ENCODE data around the gene DEFB119. TPM values are rescaled to one million over a fixed set of nuclear protein-coding genes. Genes with fewer than 3 reads are reported as not detected.
"Not testable (repeated sequence)": the region's sequence is repeated elsewhere in the genome, so short reads cannot be mapped to it uniquely, and the experiment has no call there.

Gene DEFB119
- total RNA-seq = not detected in 2 replicates

GRCh38 chr20:31390490-31390889, at the start of gene DEFB119:
TSS of gene DEFB119 (minus strand) at chr20:31390590. CDS start at chr20:31390483, 107 bp downstream.
- intact Hi-C loops (cut with micrococcal nuclease) = no loop called here

DNA sequence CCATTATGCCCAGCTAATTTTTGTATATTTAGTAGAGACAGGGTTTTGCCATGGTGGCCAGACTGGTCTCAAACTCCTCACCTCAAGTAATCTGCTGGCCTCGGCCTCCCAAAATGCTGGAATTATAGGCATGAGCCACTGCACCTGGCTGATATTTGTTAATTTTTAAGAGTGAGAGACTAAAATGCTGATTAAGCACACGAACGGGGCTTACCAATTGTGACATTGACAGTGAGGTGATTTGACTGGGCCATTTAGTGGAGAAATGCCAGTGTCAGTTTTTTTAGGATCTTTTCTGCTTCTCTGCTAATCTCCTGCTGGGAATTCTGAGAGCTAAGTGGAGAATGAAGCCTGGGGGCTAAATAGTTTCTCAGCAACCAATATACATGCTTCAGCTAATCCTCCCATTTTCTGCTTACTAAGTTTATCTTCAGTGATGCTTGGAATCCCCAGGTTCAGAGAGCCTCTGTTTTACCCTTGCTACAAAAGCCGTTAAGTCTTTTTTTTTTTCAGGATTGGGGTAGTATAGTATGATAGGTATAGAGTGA, 40.3 kb upstream of the DEFB119 start:
- intact Hi-C loops (cut with micrococcal nuclease) = no loop called here

DNA sequence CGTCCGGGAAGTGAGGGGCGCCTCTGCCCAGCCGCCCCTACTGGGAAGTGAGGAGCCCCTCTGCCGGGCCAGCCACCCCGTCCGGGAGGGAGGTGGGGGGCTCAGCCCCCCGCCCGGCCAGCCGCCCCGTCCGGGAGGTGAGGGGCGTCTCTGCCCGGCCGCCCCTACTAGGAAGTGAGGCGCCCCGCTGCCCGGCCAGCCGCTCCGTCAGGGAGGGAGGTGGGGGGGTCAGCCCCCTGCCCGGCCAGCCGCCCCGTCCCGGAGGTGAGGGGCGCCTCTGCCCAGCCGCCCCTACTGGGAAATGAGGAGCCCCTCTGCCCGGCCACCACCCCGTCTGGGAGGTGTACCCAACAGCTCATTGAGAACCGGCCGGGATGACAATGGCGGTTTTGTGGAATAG, 37.2 kb upstream of the DEFB119 start:
- intact Hi-C loops (cut with micrococcal nuclease) = not testable (repeated sequence)

DNA sequence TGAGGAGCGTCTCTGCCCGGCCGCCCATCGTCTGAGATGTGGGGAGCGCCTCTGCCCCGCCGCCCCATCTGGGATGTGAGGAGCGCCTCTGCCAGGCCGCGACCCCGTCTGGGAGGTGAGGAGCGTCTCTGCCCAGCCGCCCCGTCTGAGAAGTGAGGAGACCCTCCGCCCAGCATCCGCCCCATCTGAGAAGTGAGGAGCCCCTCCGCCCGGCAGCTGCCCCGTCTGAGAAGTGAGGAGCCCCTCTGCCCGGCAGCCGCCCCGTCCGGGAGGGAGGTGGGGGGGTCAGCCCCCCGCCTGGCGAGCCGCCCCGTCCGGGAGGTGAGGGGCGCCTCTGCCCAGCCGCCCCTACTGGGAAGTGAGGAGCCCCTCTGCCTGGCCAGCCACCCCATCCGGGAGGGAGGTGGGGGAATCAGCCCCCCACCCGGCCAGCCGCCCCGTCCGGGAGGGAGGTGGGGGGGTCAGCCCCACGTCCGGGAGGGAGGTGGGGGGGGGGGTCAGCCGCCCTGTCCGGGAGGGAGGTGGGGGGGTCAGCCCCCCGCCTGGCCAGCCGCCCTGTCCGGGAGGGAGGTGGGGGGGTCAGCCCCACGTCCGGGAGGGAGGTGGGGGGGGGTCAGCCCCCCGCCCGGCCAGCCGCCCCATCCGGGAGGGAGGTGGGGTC, 36.6 kb upstream of the DEFB119 start:
- intact Hi-C loops (cut with micrococcal nuclease) = not testable (repeated sequence)

DNA sequence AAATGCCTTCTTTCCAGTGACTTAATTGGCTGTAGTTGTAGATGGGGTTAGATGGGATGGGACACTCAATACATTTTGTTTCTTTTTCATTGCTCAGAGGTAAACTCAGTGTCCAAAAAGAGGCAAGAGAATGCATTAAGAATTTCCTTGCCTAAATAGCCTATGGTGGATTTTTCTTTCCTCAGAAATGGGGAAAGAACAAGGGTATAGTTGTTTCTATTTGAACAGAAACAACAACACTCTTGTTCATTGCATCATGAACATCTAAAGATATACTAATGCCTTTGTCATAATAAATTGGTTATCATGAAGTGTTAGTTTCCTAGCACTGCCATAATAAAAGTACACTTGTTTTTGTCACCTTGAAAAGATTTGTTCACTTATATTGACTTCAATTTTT, 35.4 kb upstream of the DEFB119 start:
- intact Hi-C loops (cut with micrococcal nuclease) = no loop called here

- intact Hi-C loops (cut with micrococcal nuclease) = no loop called here
Observed at GRCh38 chr20:31418307-31418706, 27.9 kb upstream of the DEFB119 start.

DNA sequence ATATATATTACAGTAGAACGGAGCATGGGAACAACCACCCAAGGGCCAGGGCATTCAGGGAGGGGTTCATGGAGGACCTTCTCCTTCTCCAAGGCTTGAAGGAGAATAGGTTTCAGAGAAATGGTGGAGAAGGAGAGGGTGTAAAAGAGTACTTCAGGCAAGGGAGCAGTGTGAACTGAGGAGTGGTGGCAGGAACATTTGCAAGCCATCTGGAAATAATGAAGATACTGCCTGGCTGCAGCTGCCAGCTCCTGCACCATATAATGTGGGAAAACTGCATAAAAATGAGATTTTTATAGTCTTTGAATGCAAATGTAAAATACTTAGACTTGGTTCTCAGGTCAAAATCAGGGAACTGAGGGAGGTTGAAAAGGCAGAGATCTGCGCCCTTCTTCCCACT, 25.3 kb upstream of the DEFB119 start:
- intact Hi-C loops (cut with micrococcal nuclease) = no loop called here

GRCh38 chr20:31414381-31414780, 24.0 kb upstream of the DEFB119 start:
- intact Hi-C loops (cut with micrococcal nuclease) = no loop called here

- intact Hi-C loops (cut with micrococcal nuclease) = no loop called here
Observed at GRCh38 chr20:31410011-31410410, 19.6 kb upstream of the DEFB119 start.

- intact Hi-C loops (cut with micrococcal nuclease) = no loop called here
Observed at GRCh38 chr20:31406115-31406514, 15.7 kb upstream of the DEFB119 start, which contains the start of gene DEFB121. TSS of gene DEFB121 (minus strand) at chr20:31406215. CDS start at chr20:31406152, 63 bp downstream.

- intact Hi-C loops (cut with micrococcal nuclease) = no loop called here
Observed at GRCh38 chr20:31403886-31404285, 13.5 kb upstream of the DEFB119 start.

DNA sequence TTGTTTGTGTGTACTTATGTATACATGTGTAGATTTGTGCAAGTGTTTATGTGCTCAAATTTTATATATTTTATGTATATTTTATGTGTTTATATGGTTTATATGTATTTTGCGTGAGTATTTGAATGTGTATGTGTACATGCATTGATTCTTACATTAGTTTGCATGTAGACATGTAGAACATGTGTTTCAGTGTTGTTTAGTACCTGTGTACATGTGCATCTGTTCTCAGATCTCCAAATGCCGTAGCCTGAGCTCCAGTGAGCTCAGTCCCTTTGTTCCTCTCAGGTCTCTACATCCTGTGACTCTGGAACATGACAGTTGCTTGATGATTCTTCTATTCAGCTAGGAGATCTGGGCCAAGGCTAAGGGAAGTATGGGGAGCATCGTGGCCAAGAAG, 4.5 kb upstream of the DEFB119 start:
- intact Hi-C loops (cut with micrococcal nuclease) = no loop called here

DNA sequence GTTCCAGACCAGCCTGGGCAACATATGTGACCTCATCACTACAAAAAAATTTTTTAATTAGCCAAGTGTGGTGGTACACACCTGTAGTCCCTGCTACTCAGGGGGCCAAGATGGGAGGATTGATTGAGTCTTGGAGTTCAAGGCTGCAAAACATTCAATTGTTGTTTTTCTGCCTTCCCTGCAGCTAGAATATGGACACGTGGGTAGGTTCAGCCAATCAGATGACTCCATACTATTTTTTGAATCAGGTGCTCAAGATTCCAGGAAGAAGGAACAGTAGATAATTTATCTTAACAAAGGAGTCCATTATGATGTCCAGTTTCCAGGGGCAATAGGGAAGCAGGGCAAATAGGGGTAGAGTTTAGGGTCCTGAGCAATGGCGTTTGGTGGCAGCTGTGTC, 2.4 kb upstream of the DEFB119 start:
- intact Hi-C loops (cut with micrococcal nuclease) = no loop called here

DNA sequence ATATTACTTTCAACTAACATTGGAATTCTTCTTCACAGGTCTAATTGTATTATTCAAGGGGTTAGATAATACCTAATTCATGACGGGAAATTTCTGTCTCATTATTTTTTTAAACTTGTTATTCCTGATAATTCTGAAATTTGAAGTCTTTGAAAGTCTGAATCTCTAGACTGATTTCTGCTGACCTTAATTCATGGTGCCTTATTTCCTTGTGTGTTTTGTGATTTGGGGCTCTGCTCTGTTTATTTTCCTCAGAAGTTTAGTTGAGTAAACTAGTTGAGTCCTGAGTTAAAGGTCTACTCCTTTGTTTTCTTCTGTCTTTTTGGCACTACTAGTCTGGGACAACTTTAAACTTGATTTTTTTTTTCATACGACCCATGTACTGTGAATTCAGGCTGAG, 16.0 kb downstream of the DEFB119 start:
- intact Hi-C loops (cut with micrococcal nuclease) = no loop called here

- intact Hi-C loops (cut with micrococcal nuclease) = no loop called here
Observed at GRCh38 chr20:31368301-31368700, 22.1 kb downstream of the DEFB119 start, which contains the start of gene DEFB118. TSS of gene DEFB118 (plus strand) at chr20:31368601. CDS start at chr20:31368651, 50 bp downstream.

DNA sequence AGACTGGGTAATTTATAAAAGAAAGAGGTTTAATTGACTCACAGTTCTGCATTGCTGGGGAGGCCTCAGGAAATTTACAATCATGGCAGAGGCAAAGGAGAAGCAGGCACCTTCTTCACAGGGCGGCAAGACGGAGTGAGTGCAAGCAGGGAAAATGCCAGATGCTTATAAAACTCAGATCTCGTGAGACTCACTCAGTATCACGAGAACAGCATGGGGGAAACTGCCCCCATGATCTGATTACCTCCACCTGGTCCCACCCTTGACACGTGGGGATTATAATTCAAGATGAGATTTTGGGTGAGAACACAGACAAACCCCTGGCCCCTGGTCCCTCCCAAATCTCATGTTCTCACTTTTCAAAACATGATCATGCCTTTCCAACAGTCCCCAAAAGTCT, 26.1 kb downstream of the DEFB119 start:
- intact Hi-C loops (cut with micrococcal nuclease) = not testable (repeated sequence)

- intact Hi-C loops (cut with micrococcal nuclease) = no loop called here
Observed at GRCh38 chr20:31363295-31363694, 27.1 kb downstream of the DEFB119 start.

GRCh38 chr20:31355981-31356380, 34.4 kb downstream of the DEFB119 start:
- intact Hi-C loops (cut with micrococcal nuclease) = no loop called here

DNA sequence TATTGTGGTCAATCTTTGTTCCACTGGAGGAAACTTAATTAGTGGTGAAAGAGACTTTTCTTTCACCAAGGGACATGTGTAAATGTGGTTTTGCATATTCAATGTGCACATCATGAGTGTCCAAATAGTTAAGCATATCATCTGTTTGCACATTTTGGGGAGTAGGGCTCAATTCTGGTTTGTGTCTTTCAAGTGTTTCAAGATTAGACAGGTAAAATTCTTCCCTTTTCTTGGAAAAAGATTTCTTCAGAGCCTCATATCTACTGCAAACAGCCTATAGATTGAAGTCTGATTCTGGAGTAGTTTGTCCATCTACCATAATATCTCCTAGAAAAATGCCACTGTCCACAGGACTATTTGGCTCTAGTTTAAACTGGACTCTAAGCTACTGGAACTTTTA, 48.9 kb downstream of the DEFB119 start:
- intact Hi-C loops (cut with micrococcal nuclease) = no loop called here

- intact Hi-C loops (cut with micrococcal nuclease) = no loop called here
Observed at GRCh38 chr20:31330893-31331292, 59.5 kb downstream of the DEFB119 start.
